ENCODE measurements around the gene PEPD.

The PEPD gene

DNA sequence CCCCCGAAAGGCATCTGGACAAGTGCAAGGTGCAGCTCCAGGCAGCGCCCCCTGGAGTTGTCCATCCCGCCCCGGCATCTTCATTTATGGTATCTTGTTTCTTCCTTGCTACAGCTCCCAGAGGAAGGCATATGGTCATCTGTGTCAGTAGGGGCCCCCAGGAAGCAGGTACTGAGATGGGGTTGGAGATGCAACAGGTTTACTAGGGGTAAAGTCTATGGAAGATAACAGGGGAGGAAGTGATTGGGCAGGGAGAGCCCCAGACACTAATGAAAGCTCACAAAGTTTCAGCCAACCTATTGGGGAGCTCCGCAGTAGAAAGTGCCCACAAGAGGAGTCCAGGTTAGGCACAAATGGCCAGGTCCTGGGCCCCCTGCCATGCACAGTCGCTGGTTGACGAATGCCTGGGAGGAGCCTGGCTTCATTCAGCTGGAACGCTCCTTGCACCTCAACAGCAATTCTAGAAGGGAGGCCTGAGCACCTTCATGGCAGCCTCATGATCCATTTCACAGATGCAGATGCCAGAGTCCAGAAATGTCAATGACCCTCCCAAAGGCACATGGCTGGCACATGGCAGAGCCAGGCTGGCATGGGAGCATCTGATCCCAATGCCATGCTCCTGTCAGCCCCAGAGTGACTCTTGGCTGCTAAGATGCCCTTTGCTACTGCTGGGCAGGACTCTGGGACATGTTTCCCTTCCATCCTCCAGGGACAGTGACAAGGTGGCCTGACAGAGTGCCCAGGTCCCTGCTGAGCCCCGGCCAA, 23.8 kb upstream of the PEPD start:
- no peak for DNase-seq

DNA sequence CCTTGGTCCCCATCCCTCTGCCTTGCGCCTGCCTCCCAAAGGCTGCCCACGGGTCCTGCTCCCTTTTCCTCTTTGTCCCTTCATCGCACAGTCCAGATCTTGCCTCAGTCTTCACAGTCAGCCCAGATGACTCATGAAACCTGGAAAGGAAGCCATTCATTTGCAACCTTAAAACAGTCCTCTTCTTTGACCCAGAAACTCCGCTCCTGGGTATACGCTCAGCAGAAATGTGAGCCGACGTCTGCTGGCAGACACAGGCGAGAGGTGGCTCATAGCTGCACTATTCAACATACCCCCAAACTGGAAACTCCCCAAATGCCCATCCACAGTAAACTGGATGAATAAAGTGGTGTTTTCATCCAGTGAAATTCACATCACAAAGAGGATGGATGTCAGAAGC, 13.6 kb upstream of the PEPD start:
- no peak for DNase-seq

DNA sequence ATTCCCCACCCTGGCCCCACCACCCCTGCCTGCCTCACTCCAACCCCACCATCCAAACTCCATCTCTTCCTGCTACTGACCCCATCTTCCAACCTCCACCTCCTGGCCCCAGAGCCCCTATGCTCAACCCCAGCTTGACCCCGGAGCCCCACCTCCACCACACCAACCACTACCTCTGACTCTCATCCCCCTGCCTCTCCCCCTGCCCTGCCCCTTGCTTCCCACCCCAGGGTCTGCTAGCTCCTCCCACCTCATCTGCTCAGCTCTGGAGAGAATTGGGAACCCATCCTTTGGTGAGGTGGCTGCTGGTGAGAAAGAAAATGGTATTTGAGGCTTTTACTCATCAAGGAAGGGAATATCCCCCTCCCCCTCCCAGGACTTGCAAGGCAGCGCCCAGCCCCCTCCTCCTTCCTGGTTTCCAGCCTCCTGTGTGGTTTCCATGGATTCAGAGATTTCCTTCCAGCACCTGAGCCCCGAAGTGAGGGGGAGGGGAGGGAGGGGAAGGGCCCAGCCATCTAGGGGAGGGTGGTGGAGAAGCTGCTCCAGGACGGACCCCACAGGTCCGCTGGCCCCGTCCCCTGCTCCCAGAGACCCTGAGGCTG, 11.4 kb upstream of the PEPD start:
- DNase-seq: no peak

DNA sequence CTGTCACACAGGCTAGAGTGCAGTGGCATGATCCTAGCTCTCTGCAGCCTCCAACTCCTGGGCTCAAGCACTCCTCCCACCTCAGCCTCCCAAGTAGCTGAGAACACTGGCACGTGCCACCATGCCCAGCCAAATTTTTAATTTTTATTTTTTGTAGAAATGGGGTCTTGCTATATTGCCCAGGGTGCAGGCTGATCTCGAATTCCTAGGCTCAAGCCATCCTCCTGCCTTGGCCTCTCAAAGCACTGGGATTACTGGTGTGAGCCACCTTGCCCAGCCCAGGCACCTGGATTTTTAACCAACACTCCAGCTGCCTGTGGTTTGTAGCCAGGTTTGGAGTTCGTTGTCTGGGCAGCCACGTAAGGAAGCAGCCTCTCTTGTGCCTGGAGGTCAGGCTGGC, 9.3 kb upstream of the PEPD start:
- no peak for DNase-seq

DNA sequence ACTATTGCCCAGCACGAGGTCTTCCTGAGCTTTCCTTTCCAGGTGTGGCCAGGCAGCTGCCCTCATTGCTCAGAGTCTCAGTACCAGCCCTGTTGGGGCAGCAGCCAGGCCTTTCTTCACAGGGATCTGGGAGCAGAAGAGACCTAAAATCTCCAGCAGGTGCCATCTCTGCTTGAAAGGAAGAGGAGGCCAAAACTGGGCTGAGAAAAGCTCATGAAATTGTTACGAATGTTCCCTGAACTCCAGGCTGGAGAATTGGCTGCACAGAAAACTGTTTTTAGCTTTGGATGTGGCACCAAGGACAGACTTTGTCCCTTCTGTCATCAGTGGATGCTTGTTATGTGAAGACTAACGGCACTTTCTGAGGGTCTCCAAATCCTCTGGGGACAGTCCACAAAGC, 8.7 kb upstream of the PEPD start:
- no peak for DNase-seq

DNA sequence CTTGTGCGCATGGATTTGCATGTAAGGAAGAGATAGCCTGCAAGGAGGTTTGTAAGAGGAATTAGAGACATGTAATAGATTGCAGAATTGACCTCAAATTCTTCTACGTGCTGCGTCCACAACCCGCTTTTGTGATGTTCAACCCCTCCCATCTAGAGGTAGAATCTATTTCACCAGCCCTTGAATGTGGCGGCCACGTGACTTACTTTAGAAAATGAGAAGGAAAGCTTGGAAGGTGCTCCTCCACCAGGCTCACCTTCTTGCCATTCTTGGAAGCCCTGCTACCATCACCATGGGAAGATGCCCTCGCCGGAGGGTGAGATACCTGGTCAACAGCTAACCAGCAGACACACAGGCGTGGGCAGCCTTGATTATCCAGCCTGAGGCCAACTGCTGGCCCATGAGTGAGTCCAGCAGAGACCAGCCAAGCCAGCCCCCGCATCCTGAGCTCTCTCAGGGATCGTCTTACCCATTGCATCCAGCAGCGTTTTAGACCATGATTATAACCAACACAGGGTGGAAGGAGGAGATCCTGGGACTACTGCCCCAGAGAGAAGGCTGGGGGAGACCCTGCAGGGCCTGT, 7.6 kb upstream of the PEPD start:
- DNase-seq: no peak

DNA sequence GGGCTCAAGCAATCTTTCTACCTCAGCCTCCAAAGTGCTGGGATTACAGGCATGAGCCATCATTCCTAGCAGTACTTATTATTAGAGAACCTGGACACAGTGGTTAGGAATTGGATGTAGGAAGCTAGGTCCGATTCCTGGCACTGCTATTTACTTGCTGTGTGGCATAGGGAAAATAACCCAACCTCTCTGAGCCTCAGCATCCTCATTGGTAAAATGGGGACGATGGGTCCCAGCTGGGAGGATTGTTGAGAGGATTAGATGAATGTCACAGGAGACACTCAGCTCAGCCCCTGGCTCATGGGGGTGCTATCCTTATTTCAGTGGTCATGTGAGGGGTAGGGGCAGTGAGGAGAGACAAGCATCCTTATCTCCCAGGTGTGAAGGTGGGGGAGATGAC, 6.8 kb upstream of the PEPD start:
- no peak for DNase-seq

DNA sequence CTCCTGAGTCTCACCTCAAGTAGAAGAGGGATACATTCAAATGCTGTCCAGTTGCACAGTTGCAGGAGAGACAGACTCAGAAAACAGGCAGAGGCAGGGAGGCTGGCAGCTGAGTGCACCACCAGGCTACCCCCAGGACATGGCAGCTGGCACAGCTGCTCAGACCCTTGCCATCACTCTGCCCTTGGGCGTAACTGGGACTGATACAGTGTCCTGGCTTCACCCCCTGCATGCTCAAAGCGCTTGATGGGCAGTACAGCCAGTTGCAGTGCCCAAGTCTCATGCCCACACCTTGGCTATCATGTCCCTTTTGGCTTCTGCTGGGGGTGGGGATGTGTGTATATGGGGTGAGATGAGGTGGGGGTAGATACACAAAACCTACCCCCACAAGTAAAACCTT, 5.5 kb upstream of the PEPD start:
- no peak for DNase-seq

DNA sequence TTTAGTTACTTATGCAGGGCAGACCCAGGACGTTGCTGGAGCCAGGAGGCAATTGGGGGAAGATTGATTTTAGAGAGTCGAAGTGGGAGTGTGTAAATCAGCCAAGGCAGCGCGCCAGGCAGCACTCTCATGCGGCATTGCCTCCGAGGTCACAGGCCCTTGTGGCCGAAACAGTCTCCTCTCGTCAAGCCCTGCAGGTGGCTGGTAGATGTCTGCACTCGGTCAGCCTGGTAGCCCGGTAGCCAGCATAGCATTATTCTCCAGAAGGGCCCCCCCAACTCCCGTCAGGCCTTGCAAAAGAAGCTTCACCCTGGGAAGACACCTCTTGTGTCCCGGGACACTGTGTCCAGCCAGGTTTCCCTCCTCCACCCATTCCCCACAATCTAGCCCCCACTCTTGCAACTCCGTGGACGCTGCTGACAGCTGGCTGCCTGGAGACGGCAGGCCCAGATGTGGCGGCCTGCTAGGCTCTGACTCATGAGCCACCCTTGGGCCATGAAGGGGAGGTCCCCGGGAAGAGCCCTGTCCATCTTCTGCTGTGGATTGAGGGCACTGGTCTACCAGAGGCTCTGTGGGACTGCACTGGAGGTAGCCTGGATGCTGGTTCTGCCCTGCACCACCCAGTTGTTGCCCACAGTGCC, 2.6 kb upstream of the PEPD start:
- no peak for DNase-seq

DNA sequence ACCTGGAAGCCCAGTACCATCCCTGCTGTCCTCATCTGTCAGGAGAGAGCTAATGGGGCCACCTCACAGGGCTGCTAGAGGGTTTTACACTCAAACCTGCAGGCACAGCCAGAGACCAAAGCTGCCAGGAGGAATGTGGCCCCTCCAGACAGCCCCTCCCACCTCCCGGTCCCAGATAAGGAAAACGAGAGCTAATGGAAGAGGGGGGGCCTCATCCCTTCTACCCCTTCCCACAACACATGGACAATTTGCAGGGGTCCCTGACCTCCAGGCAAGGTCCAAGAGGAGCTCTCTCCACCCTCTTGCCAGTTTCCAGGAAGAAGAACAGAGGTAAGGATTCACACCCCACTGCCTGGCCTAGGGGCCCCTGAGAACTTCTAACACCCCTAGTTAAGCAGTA, 1.6 kb upstream of the PEPD start:
- DNase-seq: no peak

DNA sequence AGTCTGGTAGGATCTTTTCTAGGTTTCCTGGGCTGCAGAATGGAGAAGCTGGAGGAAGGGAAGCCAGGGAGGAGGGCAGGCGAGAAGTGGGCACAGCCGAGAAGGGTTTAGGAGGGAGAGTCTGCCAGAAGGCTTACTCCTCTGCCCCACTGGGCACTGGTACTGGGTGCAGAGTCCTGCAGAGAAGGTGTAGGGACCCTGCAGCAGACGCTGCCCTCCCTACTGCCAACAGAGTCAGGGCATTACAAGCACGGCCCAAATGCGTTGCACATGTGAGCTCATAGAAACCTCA, 726 bp upstream of the PEPD start:
- DNase-seq: no peak

DNA sequence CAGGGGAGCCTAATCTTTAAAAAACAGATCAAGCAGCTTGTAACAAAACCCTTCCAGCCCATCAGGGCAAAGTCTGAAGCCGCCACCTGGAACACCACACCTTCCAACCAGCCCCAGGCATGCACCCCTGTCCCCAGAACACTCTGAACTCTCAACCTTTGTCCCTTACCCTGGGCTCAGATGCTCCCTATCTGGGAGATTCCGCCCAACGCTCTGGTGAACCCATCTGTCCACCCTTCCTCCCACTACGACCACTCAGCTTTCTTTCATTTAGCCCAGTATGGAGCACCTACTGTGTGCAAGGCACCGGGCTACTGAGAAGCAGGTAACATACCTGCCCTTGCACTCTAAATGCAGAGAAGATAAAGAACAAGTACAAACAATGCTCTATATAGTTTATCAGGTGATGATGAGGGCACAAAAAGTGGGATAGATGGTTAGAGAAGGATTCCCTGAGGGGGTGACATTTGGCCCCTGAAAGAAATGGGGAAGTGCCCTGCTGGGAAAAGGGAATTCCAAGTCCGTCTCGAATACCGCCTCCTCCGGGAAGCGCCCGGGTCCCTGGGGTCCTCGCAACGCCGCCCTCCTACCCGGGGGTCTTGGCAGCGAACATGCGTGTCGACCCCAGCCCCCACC, 629 bp downstream of the PEPD start:
- DNase-seq: no peak

DNA sequence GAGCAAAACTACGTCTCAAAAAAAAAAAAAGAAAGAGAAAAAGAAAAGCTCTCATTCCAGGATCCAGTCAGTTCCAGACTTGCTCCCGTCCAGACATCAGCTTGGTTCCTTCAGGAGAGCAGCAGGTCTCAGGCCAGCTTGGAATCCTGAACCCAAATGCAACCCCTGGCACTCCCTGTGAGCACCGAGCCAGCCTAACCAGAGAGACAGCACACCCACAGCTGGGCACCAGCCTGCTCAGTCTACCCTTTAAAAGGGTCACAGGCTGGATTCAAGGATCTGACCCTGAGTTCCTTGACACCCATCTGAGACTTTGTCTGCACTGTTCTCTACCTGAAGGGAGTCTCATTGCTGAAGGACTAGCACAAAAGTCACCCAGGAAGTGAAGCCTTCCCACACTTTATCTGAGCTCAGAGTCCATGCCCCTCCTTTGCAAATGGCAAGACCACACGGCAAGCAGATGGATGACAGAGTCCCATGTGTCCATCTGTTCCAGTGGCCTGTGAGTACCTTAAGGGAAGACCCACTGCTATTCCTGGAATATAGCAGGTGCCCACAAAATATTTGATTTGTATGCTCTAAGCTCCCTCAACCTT, 1.4 kb downstream of the PEPD start:
- DNase-seq: no peak

DNA sequence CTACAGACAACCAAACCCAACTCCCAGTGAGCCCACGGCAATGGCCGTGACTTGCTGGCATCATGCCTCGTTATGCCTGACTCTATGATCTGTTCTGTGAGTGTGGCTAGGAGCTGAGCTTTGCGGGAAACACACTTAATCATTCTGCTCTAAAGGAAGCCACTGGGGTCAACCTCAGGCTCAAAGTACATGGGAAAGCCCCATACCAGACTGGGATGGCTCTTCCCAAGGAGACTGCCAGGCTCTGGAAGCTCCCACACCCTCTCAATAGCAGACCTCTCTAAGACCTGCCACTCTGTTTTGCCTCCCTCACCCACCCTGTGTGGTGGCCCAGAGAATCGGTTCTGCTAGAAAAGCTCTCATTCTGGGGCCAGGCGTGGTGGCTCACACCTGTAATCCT, 2.2 kb downstream of the PEPD start:
- no peak for DNase-seq

DNA sequence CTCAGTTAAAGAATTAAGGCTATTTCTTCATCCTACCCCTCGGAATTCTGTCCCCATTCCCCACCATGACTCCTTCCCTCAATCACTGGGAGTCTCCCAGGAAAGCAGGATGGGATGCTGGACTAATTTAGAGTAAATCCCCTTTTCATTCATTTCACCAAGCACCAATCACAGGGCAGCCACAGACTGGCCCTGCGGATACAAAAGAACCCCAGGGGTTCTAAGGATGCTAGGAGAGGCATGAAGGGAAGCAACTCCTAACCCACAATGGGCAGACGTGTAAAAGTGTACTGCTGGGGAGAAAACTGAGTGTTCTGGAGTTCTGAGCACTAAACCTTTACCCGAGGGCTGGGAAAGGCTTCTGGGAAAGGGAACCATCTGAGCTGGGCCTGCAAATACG, 3.0 kb downstream of the PEPD start:
- DNase-seq: no peak

DNA sequence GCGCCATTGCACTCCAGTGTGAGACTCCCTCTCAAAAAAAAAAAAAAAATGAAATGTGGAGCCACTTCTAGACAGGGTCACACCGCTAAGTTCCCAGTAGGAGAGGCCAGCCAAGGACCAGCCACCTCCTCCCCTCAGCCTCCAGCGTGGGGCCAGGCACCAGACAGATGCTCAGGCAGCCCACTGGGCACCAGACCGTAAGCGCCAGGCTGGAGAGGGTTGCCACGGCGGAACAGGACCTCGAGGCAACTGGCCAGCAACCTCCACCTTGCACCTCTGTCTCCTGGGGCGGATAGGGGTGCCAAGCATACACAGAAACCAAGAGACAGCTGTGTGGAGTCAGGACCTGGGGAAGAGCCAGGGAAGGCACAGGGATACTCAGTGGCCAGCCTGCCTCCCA, 3.7 kb downstream of the PEPD start:
- DNase-seq: no peak

DNA sequence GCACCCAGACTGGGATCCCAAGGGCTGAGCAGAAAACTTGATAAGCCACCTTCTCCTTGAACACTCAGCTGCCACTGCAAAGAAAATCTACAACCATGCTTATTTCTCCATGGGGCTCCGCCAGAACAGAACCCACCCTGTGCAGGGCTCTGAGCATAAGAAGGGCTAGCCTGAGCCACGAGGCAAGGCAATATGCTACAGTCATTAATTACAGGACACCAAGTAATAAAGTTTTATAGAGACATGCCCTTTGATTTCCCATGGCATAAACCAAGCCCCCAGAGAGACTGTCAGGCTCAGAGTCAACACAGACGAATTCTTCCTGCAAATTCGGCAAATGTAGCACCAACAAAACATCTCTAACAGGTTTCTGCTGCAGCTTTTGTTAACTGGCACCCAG, 5.7 kb downstream of the PEPD start:
- DNase-seq: no peak

DNA sequence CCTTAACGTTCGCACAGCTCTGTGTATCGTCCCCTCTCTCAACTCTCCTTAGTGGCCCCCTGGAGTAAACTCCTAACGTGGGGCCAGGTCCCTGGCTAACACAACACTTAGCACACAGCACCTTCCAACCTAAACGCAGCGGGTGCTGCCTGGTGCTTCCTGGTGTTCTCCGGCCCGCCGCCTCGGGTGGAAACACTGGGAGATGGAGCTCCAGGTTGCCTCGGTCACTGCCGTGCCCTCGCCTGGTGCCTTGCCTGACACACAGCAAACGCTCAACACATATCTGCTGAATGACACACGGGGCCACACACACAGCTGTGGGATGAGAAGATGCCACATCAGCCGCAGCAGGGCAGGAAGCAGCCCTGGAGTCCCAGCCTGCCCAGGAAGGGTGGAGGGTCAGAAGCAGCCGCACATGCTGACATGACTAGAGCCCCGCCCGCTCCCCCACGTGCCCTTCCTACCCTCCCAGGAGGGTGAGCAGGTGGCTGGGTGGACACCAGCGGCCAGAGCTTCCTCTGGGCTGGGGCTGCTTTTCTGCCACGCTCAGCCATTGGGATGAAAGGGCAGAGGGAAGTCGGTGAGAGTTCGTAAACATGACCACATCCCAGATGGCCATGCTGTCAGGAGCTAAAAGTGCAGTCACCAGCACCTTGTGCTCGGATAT, 6.6 kb downstream of the PEPD start:
- no peak for DNase-seq

DNA sequence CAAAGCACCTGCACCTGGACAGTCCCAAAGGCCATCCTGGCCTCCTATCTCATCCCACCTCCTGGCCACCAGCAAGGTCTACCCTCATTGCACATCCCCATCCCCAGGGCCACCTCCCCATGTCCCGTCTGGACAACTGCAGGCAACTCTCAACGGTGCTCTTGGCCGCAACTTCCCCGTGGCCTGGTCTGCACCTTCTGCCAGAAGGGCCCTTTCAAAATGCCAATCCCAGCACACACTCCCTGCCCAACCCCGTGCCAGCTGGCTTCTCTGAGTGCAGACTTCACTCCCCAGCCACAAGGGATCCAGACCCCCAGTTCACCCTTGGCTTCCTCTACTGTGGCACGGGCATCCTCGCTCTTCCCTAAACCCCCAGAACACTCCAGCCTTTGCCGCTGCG, 8.2 kb downstream of the PEPD start:
- no peak for DNase-seq

DNA sequence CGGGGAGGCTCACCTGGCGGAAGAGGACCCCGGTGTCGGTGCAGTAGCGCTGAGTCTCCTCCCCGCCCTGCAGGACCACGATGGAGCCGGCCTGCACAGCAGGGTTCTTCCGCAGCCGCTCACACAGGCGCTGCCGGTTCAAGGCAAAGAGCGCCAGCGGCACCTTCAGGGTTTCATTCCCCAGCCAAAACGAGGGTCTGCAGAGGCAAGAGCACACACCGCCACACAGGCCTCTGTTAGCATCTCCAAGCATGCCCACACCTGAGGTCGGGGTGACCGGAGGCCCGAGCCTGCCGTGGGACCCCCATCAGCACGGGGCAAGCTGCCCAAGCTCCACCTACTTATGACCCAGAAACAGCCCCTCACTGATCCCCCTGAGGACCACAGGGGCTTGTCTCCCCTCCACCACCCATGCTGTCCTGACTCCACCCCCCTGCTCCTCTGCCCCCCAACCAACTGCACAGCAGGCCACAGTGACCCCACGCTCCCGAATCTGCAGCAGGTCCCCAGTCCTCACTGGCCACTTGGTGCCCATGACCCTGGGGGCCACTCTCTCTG, 8.9 kb downstream of the PEPD start:
- no peak for DNase-seq

DNA sequence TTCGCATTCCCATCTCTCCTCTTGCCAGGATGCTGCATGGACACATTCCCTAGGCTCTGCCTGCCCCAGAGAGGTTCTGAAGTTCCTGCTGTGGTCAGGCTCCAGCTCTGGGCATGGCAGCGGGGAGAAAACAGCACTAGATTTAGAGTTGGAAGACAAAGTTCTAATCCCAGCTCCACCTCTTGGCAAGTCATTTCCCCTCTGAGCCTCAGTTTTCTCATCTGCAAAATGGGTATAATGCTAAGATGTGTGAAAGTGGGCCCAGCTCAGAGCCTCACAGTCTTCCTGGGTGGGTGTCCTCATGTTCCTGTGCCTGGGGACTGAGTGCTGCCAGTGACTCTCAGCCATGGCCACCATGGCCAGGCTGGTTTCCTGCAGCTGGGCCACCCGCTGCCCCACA, 9.6 kb downstream of the PEPD start:
- DNase-seq: no peak

DNA sequence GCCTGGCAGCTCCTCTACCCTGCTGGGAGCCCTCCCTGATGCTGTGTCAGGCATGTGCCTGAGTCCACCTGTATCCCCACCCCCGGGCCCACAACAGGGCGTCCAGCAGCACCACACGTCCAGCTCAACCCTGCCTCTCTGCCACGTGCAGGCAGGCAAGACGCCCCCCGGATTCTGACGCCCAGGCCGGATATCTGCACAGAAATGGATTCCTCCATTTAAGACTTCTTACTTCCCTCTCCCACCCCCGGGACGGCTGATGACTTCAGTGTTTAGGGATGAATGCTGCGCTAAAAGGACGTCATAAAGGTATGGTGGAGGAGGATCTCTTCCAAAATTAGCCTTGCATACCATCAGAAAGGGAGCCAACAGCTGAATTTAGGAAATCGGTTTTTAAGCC, 10.2 kb downstream of the PEPD start:
- no peak for DNase-seq
